Subcutaneous adipose tissue (tissue), 4 donors: ENCODE measurements around the gene CLIP4. TPM values are rescaled to one million over a fixed set of nuclear protein-coding genes. Genes with fewer than 3 reads are reported as not detected.

ENCODE experiments used
- total RNA-seq, 4 donors: library from RNA; depleted of rRNA; stranded (reverse); fragments of >200 nt; gene quantifications; one replicate each; pipeline ENCODE4 v1.1.0, GENCODE V29; 2016
- TF ChIP-seq, protein P1 (sequence below): fragments of 450-650 bp; IDR thresholded peaks from one replicate; pipeline ENCODE4 v1.5.1; 2016; ENCODE audit warnings: low read depth, mild to moderate bottlenecking, control low read depth, antibody characterized with exemption, moderate library complexity

The CLIP4 gene, protein sequence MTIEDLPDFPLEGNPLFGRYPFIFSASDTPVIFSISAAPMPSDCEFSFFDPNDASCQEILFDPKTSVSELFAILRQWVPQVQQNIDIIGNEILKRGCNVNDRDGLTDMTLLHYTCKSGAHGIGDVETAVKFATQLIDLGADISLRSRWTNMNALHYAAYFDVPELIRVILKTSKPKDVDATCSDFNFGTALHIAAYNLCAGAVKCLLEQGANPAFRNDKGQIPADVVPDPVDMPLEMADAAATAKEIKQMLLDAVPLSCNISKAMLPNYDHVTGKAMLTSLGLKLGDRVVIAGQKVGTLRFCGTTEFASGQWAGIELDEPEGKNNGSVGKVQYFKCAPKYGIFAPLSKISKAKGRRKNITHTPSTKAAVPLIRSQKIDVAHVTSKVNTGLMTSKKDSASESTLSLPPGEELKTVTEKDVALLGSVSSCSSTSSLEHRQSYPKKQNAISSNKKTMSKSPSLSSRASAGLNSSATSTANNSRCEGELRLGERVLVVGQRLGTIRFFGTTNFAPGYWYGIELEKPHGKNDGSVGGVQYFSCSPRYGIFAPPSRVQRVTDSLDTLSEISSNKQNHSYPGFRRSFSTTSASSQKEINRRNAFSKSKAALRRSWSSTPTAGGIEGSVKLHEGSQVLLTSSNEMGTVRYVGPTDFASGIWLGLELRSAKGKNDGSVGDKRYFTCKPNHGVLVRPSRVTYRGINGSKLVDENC
- total RNA-seq, result 100 to 1,000 TPM in 2 of 4 donors, 10 to 100 TPM in 2; 59.3 to 103 (median 96.6) TPM

DNA sequence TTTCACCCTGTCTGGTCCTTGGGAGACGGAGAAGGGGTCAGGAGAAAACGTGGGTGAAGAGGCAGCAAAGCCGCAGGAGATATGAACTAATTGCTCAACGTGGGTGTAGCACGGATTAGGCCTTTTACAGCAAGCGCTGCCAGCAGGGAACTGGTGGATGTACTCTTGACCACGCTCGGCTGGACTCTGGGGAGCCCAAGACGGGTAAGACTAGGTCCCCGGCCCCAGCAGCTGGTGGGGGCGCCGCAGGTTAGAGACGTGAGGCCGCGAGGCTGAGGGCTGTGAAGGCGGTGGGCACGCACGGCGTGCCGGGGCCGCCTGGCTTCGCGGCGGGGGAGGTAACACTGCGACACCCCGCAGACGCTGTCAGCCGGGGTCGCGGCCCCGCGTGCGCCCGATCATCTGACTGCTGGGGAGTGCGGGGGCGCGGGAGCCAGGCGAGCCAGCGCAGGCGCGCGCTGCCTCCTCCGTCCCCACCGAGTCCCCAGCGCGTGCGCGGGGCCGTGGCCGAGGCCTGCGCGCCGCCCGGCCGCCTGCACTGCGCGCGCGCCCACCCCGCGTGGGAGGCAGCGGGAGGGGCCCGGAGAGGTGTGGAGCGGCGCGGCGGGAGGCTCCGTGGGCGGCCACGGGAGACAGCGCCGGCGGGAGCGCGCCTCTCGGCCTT lies at the start of gene CLIP4:
Gene CLIP4, plus strand, starts transcription at position 470 of the 664 bp plus-strand sequence. CDS start 5,974 bp downstream, outside the sequence.
- TF ChIP-seq, protein P1, sequence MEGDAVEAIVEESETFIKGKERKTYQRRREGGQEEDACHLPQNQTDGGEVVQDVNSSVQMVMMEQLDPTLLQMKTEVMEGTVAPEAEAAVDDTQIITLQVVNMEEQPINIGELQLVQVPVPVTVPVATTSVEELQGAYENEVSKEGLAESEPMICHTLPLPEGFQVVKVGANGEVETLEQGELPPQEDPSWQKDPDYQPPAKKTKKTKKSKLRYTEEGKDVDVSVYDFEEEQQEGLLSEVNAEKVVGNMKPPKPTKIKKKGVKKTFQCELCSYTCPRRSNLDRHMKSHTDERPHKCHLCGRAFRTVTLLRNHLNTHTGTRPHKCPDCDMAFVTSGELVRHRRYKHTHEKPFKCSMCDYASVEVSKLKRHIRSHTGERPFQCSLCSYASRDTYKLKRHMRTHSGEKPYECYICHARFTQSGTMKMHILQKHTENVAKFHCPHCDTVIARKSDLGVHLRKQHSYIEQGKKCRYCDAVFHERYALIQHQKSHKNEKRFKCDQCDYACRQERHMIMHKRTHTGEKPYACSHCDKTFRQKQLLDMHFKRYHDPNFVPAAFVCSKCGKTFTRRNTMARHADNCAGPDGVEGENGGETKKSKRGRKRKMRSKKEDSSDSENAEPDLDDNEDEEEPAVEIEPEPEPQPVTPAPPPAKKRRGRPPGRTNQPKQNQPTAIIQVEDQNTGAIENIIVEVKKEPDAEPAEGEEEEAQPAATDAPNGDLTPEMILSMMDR, result no peak

DNA sequence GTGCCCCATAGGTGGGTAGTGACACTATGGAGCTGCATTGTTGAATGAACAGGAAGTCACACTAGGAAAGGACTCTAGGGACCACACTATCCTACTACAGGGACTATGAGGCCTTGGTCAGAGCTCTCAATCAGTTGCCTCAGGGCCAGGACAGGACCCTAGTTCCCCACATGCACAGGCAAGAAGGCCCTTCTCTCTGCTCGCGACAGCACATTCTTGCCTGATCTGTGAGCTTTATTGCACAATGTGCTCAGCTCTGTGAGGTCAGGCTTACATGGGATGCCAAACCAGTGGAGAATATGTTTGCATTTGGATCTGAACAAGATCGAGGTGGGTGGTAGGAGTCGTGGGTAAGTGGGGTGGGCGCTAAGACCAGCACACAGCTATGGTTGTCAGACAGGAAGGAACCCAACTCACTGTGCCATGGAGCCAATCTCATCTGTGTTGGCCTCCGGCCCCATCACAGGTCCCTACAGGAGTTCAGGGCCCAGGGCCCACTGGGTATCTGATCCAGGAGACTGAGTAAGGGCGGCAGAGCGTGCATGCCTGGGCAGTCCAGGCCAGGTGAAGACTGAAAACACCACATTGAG lies 48.8 kb upstream of the CLIP4 start:
- TF ChIP-seq, protein P1, result no peak

DNA sequence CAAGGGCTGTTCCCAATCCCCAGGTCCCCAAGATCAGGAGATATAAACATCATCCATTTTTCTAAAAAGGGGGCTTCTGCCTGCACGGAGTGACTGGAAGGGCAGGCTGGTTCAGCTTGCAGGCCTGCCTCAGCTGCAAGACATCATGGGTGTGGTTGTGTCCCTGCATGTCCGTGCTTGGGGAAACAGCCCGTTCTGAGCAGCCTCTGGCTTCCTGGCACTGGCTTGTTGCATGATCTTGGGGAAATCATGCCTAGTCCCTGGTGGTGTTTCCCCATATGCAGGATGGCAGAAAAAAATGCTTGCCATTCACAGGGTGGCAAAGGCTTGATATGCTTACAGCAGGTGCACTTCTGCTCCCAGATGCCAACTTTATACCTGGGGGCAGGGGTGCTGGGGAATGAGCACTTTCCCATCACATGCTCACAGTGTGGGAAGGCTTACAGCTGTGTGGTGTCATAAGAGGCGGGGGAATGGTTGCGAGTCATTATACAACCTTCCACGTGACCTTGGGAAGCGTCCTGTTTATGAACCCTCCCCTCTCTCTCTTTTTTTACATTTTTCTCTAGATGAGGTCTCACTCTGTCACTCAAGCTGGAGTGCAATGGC lies 48.1 kb upstream of the CLIP4 start:
- TF ChIP-seq, protein P1, result no peak

DNA sequence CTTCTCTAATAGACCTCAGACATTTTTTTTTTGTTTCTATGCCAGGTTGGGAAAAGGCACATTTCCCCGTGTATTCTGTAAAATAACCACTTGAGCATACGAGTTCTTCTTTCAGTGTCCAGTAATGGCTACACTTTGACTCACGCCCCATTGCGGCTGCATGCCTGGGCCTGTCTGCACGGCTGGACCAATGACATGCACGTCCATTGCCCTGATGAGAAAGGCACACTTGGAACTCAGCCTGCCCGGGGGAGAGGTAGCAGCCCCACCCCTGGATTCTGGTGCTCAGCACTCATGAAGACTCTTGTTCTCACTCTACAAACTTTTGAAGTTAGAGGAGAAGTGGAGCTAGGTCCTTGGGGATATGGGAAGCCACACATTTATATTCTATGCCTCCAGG lies 46.7 kb upstream of the CLIP4 start:
- TF ChIP-seq, protein P1, result no peak

DNA sequence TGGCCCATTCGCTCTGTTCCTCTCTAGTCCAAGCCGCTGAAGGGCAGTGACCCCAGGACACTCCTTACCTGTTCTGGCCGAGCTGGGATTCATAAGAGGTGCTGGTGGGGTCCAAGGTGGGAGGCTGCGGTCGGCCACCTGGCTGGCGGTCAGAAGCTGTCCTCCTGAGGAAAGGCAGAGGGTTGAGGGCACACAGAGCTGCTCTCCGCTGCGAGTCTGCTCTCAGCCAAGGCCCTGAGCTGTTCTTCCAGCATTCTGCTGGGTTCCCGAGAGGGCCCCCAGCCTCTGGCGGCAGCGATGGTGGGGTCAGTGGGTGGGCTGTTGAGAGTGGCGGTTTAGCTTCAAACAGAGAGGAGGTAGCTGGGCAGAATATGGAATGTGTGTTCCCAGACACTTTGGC lies 44.7 kb upstream of the CLIP4 start:
- TF ChIP-seq, protein P1, result no peak

DNA sequence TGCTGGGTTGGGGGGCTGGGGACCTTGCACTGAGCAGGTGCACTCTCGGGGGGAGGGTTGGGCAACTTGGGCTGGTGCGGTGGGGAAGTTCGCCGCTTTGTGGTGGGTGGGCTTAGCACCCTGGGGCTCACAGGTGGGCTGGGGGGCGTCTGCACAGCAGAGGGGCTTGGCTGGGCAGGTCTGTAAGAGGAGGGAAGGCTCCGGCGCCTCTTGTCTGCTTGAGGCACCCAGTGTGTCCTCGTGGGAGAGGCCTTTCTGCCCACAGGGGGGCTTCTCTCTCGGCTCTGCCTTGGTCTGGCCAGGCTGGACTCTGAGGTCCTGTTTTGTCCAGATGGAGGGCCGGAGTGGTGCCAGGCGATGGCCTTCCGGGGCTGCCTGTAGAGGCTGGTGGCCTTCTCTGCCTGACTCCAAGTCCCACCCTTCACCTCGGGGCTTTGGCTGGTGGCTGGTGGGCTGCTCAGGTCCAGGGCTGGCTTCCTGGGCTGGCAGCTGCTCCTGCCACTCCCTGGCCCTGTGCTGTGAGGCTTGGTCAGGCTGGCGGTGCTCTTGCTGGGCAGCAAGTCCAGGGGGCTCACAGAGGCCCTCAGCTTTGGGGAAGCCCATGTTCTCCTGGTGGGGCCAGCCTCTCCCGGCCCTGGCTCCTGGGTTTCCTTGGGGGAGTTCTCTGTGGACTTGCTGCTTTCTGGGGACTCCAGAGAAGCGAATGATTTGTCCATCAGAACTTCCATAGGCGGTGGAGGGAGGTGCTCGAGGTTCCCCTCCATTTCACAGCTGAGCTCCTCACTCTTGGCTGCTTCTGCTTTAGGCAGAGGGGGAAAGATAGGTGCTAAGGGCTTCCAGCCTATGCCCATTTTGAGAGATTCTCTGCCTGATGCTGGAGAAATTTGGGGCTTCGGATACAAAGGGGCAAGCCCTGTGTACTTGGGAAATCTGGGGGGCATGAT lies 43.9 kb upstream of the CLIP4 start:
- TF ChIP-seq, protein P1, result no peak
